RWPE2 (cell line): ENCODE data around the gene PCK2.
"Not testable (repeated sequence)": the region's sequence is repeated elsewhere in the genome, so short reads cannot be mapped to it uniquely, and the experiment has no call there.

Experiments
- ATAC-seq: fragments of 200-7000 bp; cut with Tn5 transposase; 3 replicates; pipeline ENCODE4 v1.9.1; 2021; ENCODE audit warnings: low read depth
- DNase-seq: peaks from one replicate; pipeline ENCODE4 v3.0.0-alpha.2; 2020; ENCODE audit warnings: low spot score
- H3K27ac ChIP-seq: fragments of 450-650 bp; 2 replicates; pipeline ENCODE4 v1.5.1; 2017; ENCODE audit warnings: mild to moderate bottlenecking; ENCODE audit not compliant: poor library complexity, severe bottlenecking
- H3K27me3 ChIP-seq: fragments of 250-450 bp; sonication (Bioruptor Pico); 2 replicates; pipeline ENCODE4 v1.5.1; 2021; ENCODE audit warnings: mild to moderate bottlenecking, moderate library complexity; ENCODE audit not compliant: insufficient read depth, poor library complexity, severe bottlenecking
- H3K36me3 ChIP-seq: fragments of 250-450 bp; sonication (Bioruptor Pico); 2 replicates; pipeline ENCODE4 v1.5.1; 2020; ENCODE audit warnings: low read depth, mild to moderate bottlenecking, moderate library complexity
- H3K4me1 ChIP-seq: fragments of 250-450 bp; sonication (Bioruptor Pico); 2 replicates; pipeline ENCODE4 v1.5.1; 2021; ENCODE audit warnings: mild to moderate bottlenecking, moderate library complexity; ENCODE audit not compliant: insufficient read depth, poor library complexity, severe bottlenecking
- H3K4me3 ChIP-seq: fragments of 250-450 bp; sonication (Bioruptor Pico); 2 replicates; pipeline ENCODE4 v1.5.1; 2021; ENCODE audit warnings: mild to moderate bottlenecking, moderate library complexity; ENCODE audit not compliant: severe bottlenecking
- H3K9me3 ChIP-seq: fragments of 250-450 bp; sonication (Bioruptor Pico); 2 replicates; pipeline ENCODE4 v1.5.1; 2021; ENCODE audit warnings: mild to moderate bottlenecking, moderate library complexity; ENCODE audit not compliant: severe bottlenecking
- CTCF ChIP-seq: fragments of 450-650 bp; IDR thresholded peaks from one replicate; pipeline ENCODE4 v1.5.1; 2017; ENCODE audit warnings: mild to moderate bottlenecking, moderate library complexity; ENCODE audit not compliant: poor library complexity, severe bottlenecking

Gene PCK2

GRCh38 chr14:24093901-24094840, at the start of gene PCK2:
TSS of gene PCK2 (plus strand) at chr14:24094311. CDS start at chr14:24094406, 95 bp downstream.
- DNase-seq (peak; percentile 99), ATAC-seq (peak; percentile 91)
- Histone ChIP-seq H3K9me3 (no peaks in the 10 kb centered on the region), H3K27ac (peak within 1 kb of the TSS; percentile 55), H3K4me3 (peak within 1 kb of the TSS; percentile 88), H3K27me3 (no peaks in the 10 kb centered on the region), H3K36me3 (peaks cover 36% of the 10 kb centered on the region), H3K4me1 (peaks cover 15% of the 10 kb centered on the region)
- TF ChIP-seq CTCF, result no peak

DNA sequence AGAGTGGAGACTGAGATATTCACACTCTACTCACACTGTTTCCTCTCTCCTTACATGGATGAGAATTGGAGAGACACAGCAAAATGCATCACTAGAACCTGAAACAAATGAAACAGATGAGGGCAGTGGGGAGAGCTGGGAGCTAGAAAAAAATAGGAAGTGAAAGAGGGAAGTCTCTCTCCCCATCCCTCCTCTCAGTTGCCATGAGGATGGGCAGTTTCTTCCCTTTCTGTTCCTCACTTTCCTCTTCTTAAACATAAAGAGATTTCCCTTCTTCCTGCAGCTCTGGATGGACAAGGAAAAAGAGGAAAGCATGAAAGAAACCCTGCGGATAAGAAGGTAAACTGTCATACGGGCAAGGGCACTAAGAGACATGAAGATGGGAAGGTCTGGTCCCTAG, 45.1 kb upstream of the PCK2 start:
- H3K4me1 ChIP-seq, DNase-seq, H3K27ac ChIP-seq, H3K9me3 ChIP-seq, H3K27me3 ChIP-seq, H3K36me3 ChIP-seq, H3K4me3 ChIP-seq, ATAC-seq: not testable (repeated sequence)

DNA sequence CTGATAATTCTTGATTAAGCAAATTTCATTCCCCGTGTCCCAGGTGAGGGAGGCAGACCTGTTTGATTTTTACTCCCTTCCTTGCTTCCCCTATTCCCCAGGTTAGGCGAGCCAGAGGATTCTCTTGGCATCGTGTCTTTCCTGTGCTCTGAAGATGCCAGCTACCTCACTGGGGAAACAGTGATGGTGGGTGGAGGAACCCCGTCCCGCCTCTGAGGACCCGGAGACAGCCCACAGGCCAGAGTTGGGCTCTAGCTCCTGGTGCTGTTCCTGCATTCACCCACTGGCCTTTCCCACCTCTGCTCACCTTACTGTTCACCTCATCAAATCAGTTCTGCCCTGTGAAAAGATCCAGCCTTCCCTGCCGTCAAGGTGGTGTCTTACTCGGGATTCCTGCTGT, 43.4 kb upstream of the PCK2 start:
- not testable (repeated sequence) for H3K4me3 ChIP-seq, H3K27me3 ChIP-seq, H3K9me3 ChIP-seq, DNase-seq, H3K4me1 ChIP-seq, H3K27ac ChIP-seq, H3K36me3 ChIP-seq, ATAC-seq

- Histone ChIP-seq H3K4me1 (no peaks in the 10 kb centered on the region), H3K9me3 (no peaks in the 10 kb centered on the region), H3K27ac (no peak overlapping the region), H3K36me3 (no peaks in the 10 kb centered on the region), H3K27me3 (peaks cover 3% of the 10 kb centered on the region), H3K4me3 (peak overlapping the region; percentile 35)
- peak; percentile 66 for DNase-seq
- TF ChIP-seq CTCF, result no peak
- no peak for ATAC-seq
These were observed 42.8 kb upstream of the PCK2 start for GRCh38 chr14:24051176-24051788.

GRCh38 chr14:24051789-24052655, 42.1 kb upstream of the PCK2 start, which contains the start of gene CARMIL3:
TSS of gene CARMIL3 (plus strand) at chr14:24052009. CDS start at chr14:24052154, 145 bp downstream.
- no peaks in the 10 kb centered on the region for H3K36me3 ChIP-seq
- H3K4me1 ChIP-seq, result no peaks in the 10 kb centered on the region
- peak within 1 kb of the TSS; percentile 35 for H3K4me3 ChIP-seq
- H3K27ac ChIP-seq, result no peak within 1 kb of the TSS
- TF ChIP-seq CTCF, result no peak
- H3K9me3 ChIP-seq, result no peaks in the 10 kb centered on the region
- peak; percentile 79 for ATAC-seq
- DNase-seq, result peak; percentile 69
- peaks cover 3% of the 10 kb centered on the region for H3K27me3 ChIP-seq
